GM19438 (cell line): ENCODE measurements around the gene CXorf66.
"Not testable (repeated sequence)": the region's sequence is repeated elsewhere in the genome, so short reads cannot be mapped to it uniquely, and the experiment has no call there.

Experiments
- ATAC-seq: cut with Tn5 transposase; IDR thresholded peaks from one replicate; pipeline ENCODE4 v1.9.1; 2021; ENCODE audit warnings: low read depth; ENCODE audit not compliant: unreplicated experiment

The CXorf66 gene, protein sequence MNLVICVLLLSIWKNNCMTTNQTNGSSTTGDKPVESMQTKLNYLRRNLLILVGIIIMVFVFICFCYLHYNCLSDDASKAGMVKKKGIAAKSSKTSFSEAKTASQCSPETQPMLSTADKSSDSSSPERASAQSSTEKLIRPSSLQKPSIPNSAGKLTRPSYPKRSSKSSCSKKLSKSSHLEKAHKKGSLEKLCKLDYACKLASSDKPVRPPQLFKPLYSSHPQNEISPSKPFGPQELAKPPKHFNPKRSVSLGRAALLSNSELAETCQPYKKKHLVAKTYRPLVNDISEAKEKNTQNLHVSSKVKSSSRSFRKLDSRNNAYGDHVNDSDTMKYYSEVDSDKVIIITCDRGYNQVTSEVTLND

DNA sequence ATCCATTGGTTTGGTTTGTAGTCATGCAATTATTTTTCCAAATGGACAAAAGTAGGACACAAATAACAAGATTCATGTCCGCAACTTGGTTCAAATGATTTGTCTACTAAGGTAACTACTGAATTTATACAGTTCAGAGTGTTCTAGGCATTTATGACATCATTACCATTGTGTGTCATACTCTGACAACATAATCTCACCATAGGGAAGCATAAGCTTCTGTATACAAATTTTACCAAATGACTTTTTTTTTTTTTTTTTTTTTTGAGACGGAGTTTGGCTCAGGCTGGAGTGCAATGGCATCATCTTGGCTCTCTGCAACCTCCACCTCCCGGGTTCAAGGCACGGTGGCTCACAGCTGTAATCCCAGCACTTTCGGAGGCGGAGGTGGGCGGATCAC, at the start of gene CXorf66:
CXorf66 (minus strand) TSS at position 101 of the 400 bp plus-strand sequence; CDS start at position 76, 25 bp downstream.
- ATAC-seq, result no peak

DNA sequence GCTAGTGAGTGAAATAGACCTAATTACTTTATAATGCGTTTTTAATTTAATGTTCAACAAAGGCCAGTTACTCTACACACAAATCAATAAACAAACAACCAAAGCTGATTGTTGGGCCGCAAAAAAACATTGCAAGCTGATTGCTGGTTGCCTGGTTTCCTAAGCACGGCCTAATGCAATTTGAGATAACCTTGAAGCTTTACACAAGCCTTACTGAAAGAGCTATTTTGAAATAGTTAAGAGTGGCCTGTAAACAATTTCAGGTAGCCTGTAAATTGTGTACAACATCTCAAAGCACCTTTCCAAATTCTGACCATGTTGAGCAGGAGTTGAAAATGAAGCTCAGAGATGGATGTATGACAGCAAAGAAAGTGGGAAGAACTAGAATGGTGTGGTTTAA, 17.5 kb upstream of the CXorf66 start:
- no peak for ATAC-seq

DNA sequence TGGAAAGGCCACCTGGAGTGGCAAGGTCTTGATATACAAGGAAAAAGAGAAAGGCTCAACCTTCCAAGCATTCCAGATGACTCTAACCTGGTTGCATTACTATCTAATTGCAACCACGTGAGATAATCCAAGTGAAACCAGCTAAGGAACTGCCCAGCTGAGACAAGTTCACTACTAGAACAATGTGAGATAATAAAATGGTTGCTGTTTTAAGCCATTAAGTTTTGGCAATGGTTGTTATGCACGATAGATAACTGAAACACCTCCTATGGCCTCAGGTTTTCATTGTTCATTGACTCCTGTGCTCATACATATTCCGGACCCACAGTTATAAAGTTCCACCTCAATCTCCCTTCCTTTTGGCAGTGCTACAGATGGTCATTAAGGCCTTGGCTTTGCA, 9.2 kb upstream of the CXorf66 start:
- no peak for ATAC-seq

DNA sequence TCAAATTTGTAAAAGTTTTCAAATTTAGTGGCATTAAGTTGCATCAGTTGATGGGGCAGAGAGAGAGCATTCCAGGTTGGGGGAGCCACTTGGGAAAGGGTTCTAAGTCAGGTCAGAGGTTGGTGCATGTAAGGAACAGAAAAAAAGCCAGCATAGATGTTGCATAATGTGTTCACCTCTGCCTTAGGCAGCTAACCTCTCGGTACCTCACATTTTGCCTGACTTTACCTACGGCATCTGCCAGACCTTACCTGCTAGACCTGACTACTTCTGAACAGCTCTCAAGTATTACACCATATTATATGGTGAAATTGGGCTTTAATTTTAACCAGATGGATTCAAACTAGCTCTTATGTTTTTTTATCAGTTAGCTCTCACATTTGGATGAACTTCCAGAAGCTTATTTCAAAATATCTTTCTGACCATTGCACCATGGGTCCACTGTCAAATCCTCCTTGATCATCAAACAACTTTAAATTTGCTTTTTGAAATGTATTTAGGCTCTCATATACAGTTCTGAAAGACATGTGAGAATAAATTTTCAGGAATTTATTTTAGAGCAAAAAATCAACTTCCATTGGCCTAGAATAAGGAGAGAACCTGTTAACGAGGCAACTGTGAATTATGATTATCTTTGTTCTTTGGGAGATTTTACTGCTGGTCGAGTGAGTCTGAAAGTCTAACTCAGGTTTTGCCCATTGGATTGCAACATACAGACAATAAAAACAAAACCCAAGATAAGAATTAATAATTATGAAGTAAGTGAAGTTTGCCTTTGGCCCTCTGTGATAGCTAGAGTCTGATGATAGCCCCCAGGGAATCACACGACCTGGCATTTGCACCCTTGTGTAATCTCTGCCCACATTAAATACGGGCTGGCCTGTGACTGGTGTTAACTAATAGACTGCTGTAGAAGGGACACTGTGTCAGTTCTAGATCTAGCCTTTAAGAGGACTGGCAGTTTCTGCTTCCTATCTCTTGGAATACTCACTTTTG, 7.6 kb upstream of the CXorf66 start:
- ATAC-seq, result no peak

DNA sequence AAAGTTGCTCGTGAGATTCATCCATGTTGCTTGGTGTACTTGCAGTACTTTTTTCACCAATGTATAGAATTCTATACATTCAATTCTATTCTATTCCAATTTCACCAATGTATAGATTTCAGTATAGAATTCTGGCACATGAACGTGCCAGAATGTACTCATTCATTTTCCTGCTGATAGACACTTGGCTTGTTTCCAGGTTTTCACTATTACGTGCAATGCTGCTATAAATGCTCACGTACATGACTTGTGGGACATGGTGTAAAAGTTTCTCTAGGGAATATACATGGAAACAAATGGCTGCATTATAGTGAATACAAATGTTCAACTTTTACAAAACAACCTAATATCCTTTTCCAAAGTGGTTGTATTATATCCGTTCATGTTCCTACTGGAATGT, 6.8 kb upstream of the CXorf66 start:
- no peak for ATAC-seq

DNA sequence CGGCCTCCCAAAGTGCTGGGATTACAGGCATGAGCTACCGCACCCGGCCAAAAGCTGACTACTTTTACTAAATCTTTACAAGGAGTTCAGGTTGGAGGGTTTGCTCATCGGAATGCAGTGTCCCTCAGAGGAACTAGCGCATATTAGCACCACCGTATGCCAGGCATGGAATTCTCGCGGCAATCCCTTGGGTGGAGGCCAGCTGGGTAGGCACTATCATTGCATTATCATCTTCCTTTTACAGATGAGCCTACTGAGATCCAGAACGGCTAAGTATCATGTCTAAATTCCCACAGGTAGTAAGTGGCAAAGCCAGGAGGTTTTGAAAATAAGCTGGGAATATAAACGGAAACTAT, 6.1 kb upstream of the CXorf66 start:
- no peak for ATAC-seq

DNA sequence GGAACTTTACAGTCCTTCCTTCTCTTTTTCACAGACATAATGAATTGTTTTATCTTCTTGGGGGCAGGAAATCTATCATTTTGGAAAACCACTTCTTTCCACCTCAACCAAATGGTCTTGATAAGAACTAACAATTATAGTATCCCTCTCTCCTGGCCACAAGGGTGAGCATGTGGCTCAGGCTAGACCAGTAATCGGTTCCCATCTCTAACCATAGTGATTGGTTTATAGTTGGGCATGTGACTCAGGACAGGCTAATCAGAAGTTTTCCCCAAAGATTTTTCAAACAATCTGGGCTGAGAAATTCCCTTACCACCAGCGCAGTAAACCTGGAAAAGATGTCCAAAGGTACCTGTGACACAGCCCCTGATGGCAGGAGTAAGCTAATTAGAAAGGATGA, 4.0 kb upstream of the CXorf66 start:
- ATAC-seq, result no peak

DNA sequence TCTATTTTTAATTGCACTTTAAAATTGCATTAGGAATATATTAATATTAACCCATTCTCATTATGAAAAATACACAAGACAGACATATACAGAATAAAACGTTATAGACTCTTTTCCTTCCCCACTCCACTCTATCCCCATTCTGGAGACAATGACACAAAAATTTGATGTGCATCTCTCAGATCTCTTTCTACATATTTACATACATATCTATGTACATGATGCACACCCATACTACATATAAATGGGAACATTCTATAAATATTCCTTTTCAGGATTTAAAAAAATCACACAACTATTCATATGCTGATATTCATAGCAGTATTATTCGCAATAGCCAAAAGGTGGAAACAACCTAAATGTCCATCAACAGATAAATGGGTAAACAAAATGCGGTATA, 2.4 kb upstream of the CXorf66 start:
- ATAC-seq, result no peak

DNA sequence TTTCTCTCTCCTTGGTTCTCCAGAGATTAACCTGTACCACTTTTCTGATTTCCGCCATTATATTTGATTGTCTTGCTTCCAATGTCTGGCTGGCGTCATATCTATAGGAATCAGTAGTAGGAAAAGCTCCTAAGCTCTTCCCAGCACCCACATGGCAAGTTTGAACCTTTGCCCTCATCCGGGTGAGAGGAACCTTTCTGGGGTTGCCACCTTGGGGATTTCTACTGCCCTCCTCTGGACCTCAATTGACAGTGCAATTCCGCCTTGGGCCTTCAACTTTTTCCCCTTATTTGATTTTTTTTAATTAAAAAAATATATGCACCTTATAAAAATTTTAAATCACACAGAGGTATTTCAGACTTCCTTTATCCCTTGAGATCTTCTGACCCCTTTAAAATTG, 2.0 kb upstream of the CXorf66 start:
- ATAC-seq, result no peak

DNA sequence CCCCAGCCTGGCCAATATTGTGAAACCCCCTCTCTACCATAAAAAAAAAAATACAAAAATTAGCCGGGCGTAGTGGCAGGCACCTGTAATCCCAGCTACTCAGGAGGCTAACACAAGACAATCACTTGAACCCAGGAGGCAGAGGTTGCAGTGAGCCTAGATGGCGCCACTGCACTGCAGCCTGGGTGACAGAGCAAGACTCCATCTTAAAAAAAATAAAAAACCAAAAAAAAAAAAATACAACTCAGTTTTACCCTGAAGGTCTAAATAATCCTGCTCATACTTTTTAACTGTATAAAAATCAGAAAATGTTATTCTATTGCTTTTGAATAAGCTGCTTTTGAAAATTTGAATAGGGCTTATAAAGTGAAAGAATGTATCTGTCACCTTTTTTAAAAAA, 838 bp upstream of the CXorf66 start:
- ATAC-seq, result not testable (repeated sequence)

DNA sequence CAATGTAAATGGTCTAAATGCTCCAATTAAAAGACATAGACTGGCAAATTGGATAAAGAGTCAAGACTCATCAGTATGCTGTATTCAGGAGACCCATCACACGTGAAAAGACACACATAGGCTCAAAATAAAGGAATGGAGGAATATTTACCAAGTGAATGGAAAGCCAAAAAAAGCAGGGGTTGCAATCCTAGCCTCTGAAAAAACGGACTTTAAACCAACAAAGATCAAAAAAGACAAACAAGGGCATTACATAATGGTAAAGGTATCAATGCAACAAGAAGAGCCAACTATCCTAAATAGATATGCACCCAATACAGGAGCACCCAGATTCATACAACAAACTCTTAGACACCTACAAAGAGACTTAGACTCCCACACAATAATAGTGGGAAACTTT, 4.2 kb downstream of the CXorf66 start:
- not testable (repeated sequence) for ATAC-seq

DNA sequence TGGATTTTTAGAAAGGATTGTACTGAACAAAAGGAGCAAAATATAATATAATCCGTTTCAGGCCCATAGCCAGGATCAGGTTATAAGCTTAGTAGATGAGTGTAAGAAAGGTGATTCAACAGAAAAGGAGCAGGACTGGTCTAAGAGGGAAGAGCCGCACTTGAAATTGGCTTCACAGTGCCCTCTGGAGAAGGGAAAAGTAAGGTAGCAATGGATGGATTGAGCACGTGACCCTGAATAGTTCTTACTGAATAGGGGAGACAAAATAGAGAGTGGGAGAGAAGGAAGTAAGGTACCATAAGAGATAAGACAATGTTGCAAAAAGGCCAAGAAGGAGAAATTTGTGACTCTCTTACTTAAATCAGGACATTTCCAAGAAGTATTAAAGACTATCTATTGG, 15.6 kb downstream of the CXorf66 start:
- no peak for ATAC-seq

DNA sequence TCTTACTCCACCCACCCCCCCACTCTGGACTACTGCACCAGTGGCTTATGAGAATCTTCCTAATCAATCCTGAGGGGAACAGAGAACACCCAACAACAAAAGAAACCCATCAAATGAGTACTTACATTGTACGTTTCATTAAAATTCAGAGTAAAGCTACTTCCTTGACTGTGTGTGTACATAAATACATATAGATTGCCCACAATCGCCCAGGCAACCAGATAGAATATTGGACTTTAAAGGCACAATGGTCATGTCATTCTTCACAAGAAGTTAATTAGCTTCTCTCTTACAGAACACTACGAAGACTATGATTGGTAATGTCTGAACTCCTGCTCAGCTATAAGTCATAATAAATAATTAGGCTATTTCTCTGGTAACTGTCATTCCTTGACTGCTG, 20.2 kb downstream of the CXorf66 start:
- no peak for ATAC-seq

DNA sequence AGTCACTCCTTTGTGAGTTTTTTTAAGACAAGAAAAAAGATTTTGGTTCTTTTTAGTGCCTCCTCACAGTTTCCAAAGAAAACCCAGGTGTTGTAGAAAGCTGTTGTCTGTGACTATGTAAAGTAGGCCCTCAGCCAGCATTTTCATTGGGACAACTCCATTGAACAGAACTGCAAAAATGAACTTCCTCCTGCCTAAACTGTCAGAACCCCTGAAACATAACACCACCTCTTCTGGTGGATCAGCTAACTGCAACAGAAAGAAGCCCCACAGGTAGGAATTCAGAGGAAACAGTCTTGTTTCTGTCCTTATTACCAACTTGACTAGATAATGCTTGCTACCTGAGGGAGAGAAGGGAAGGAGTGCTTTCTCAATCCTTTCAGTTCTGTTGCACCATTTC, 29.1 kb downstream of the CXorf66 start:
- ATAC-seq, result no peak

DNA sequence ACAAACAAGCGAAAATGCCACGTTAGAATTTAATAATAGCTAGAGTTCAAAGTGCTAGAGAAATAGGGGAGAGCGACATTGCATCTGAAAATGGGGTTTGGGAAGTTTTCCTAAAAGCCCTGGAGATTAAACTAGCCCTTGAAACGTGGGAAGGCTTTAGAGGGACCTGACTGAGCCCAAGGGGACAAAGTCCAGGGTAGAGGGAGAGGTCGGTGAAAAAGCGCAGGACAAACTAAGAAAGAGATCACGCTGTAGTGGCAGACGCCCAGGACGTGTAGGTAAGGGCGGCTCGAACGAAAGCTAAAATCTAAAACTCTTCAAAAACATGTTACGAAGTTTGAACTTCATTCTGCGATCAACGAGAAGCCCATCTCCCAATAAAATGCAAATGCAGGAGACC, 31.4 kb downstream of the CXorf66 start:
- ATAC-seq, result no peak

DNA sequence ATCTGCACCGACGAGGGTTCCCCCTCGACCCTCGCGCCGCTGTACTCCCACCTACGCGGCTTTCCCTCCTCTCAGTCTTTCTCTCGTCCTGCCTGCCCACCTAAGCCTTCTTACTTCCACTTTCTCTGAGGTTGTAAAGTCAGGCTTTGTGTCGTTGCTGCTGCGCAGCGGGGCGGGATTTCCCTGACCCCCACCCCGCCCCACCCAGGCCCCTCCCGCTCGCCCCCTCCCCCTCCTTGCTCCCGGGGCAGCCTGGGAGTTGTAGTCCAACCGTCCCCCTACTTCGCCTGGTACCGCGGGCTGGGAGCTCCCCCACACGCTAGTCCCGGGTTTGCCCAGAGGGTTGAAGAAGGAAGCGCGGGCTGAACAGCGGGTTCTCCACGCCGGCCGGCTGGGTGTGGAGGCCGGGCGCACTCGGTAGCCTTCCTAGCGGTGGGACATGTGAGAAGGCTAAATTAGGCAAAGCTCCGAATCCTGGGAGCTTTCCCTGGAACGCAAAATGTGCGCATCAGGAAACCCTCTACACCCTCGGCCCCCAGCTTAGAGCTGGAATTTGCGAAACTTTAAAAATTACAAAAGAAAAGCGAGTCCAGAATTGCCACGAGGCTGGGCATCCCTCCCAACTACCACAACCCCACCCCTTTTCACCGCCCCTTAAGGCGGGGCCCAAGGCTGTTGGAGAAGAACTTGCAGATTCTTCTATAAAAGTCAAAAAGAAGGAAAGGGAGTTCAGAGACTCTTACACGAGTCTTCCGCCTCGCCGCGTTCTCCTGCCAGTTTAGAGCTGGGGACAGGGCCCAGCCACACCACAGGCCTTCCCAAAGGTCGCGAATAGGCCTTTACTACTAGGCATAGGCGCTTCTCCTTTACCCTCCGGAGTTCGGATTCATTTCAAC, 32.2 kb downstream of the CXorf66 start, which contains the start of gene ATP11C:
ATP11C (minus strand) TSS at position 153 of the 896 bp plus-strand sequence. CDS start 1,011 bp downstream, outside the sequence.
- peak; percentile 61 for ATAC-seq

DNA sequence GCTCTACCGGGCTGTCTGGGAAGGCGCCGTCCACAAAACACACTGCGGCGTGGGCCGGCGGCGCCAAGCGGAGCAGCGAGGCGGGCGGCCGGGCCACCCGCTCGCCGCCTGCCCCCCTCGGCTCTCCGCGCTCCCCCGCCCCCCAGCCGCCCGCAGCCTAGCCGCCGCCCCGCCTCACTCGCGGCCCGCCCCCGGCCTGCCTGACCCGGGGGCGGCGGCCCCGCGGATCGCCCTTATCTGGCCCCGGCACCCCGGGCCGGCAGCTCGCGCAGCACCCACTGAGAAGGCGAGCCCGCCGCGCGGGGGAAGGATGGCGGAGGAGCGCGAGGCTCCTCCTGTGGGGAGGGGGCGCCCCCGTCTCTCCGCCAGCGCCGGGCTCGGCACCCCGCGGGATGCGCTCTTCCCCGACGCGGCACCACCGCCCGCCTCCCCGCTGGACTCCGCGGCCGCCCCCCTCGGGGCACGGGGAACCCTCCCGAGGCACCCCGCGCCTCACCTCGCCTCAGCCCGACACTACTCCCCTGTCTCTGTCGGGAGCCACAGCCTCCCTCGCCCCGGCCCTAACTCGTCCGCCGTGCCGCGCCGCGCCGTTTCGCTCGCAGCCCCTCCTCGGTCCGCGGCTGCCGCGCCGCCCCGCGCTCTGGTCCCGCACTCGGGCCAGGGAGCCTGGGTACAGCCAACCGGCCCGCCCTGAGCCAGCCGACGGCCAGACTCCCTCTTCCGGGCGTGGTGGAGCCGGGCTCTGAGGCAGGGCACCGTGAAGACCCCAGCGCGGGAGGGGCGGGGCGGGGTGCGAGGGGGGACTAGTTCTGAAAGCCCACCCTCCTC, 33.0 kb downstream of the CXorf66 start:
- peak; percentile 43 for ATAC-seq

DNA sequence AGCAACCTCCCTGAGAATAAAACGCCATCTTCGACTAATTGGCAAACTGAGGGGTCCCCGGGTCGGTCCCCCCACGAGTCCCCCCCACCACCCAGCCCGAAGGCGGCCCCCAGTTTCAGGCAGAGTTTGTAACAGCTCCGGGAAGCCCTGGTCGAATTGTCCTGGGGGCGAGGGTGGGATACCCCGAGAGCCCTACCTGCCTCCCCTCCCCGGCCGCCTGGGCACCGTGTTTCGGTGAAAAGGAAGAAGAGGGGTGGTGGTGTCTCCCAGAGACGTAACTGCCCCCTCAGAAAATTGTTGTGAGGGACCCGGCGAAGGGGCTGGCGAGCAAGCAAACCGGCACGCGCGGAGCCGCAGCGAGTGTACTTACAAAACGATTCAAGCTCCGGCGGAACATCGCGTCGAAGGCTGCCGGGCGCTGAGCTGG, 33.7 kb downstream of the CXorf66 start:
- ATAC-seq, result no peak

DNA sequence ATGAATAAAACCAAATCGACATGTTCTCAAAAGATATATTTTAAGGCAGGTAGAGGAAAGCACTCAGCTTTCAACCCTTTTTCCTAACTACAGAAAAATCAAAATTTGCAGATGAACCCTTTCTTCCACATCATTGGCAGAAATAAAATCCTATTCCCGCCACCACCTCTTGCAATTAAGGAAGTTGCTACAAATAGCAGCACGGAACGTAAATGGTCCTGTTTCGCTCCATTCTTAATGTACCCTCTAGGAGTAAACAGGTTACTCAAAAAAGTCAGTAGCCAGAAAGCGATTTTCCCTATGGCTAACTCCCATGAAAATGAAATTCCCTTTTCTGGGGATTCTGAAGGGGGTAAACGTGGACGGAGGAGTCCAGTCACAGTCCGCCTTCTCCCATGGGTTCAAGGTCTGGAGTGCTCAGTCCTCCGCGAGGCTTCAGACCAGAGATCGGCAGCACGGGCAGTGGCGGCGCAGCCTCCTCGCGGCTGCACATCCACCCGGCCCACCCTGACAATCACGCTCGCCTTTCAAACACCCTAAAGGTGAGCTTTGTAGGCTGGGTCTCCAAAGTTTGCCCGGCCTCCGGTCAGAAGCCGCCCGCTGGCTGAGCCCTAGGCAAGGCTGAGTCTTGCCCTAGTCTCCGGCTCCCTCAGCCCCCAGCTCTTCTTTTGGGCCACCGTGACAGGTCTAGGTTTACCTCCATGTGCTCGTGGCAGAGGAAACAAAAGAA, 34.2 kb downstream of the CXorf66 start:
- ATAC-seq, result peak; percentile 20
